H9 (cell line): ENCODE data around the gene CDKAL1. TPM values are rescaled to one million over a fixed set of nuclear protein-coding genes. Genes with fewer than 3 reads are reported as not detected.

Experiments used
- DNase-seq: peaks from one replicate; pipeline ENCODE4 v3.0.0-alpha.2; 2017
- H2AFZ ChIP-seq: one replicate; pipeline ENCODE4 v1.6.1; 2013; ENCODE audit warnings: mild to moderate bottlenecking, low read length, control low read depth, moderate library complexity
- H2AK5ac ChIP-seq: 2 replicates; pipeline ENCODE4 v1.6.1; 2013; ENCODE audit warnings: low read length, control low read depth, mixed read lengths; ENCODE audit not compliant: insufficient read length
- H2BK120ac ChIP-seq: one replicate; pipeline ENCODE4 v1.6.1; 2013; ENCODE audit warnings: low read depth, mild to moderate bottlenecking, low read length, control low read depth, inconsistent platforms; ENCODE audit not compliant: poor library complexity, severe bottlenecking
- H2BK12ac ChIP-seq: 2 replicates; pipeline ENCODE4 v1.6.1; 2013; ENCODE audit warnings: low read length, control low read depth, mixed read lengths, low read depth; ENCODE audit not compliant: insufficient read length
- H2BK15ac ChIP-seq: 2 replicates; pipeline ENCODE4 v1.6.1; 2013; ENCODE audit warnings: low read depth, low read length, control low read depth
- H2BK20ac ChIP-seq: one replicate; pipeline ENCODE4 v1.6.1; 2013; ENCODE audit warnings: low read depth, mild to moderate bottlenecking, low read length, control low read depth, inconsistent platforms; ENCODE audit not compliant: poor library complexity, severe bottlenecking
- H2BK5ac ChIP-seq: 2 replicates; pipeline ENCODE4 v1.6.1; 2013; ENCODE audit warnings: low read length, control low read depth, mixed read lengths; ENCODE audit not compliant: insufficient read length
- H3K14ac ChIP-seq: 2 replicates; pipeline ENCODE4 v1.6.1; 2013; ENCODE audit warnings: low read length, control low read depth; ENCODE audit not compliant: insufficient read depth
- H3K18ac ChIP-seq: 2 replicates; pipeline ENCODE4 v1.6.1; 2013; ENCODE audit warnings: low read depth, mild to moderate bottlenecking, mixed read lengths, low read length, control low read depth; ENCODE audit not compliant: insufficient read length
- H3K23ac ChIP-seq: 2 replicates; pipeline ENCODE4 v1.6.1; 2013; ENCODE audit warnings: low read length, control low read depth, mixed read lengths, low read depth; ENCODE audit not compliant: insufficient read length
- H3K23me2 ChIP-seq: 2 replicates; pipeline ENCODE4 v1.6.1; 2013; ENCODE audit warnings: low read depth, mild to moderate bottlenecking, mixed read lengths, low read length, control low read depth; ENCODE audit not compliant: insufficient read length, poor library complexity, severe bottlenecking
- H3K27ac ChIP-seq: 2 replicates; pipeline ENCODE4 v1.5.1; 2013; ENCODE audit warnings: low read length, control low read depth, mixed read lengths, low read depth; ENCODE audit not compliant: insufficient read length
- H3K27me3 ChIP-seq: 2 replicates; pipeline ENCODE4 v1.6.1; 2013; ENCODE audit warnings: low read length, control low read depth, inconsistent platforms; ENCODE audit not compliant: insufficient read depth
- H3K4ac ChIP-seq: 2 replicates; pipeline ENCODE4 v1.6.1; 2013; ENCODE audit warnings: low read depth, mild to moderate bottlenecking, control low read depth, inconsistent platforms, low read length, moderate library complexity
- H3K4me1 ChIP-seq: 2 replicates; pipeline ENCODE4 v1.6.1; 2013; ENCODE audit warnings: low read length, control low read depth, inconsistent platforms; ENCODE audit not compliant: insufficient read depth
- H3K4me2 ChIP-seq: 2 replicates; pipeline ENCODE4 v1.6.1; 2013; ENCODE audit warnings: low read length, control low read depth, mixed read lengths; ENCODE audit not compliant: insufficient read length, insufficient read depth
- H3K56ac ChIP-seq: 2 replicates; pipeline ENCODE4 v1.6.1; 2013; ENCODE audit warnings: low read depth, mild to moderate bottlenecking, mixed read lengths, low read length, control low read depth; ENCODE audit not compliant: insufficient read length
- H3K79me1 ChIP-seq: 2 replicates; pipeline ENCODE4 v1.6.1; 2013; ENCODE audit warnings: low read depth, mild to moderate bottlenecking, moderate library complexity, low read length, control low read depth, inconsistent platforms; ENCODE audit not compliant: insufficient read depth, poor library complexity, severe bottlenecking
- H3K79me2 ChIP-seq: 2 replicates; pipeline ENCODE4 v1.6.1; 2013; ENCODE audit warnings: low read length, control low read depth, inconsistent platforms; ENCODE audit not compliant: insufficient read depth
- H3K9ac ChIP-seq: 2 replicates; pipeline ENCODE4 v1.6.1; 2013; ENCODE audit warnings: low read length, control low read depth, mixed read lengths; ENCODE audit not compliant: insufficient read length; ENCODE audit errors: extremely low read depth
- H3K9me3 ChIP-seq: one replicate; pipeline ENCODE4 v1.6.1; 2013; ENCODE audit warnings: low read depth, low read length, inconsistent platforms; ENCODE audit not compliant: control insufficient read depth
- H3T11ph ChIP-seq: one replicate; pipeline ENCODE4 v1.6.1; 2013; ENCODE audit warnings: mild to moderate bottlenecking, low read length, control low read depth, inconsistent platforms
- H4K20me1 ChIP-seq: one replicate; pipeline ENCODE4 v1.6.1; 2013; ENCODE audit not compliant: control insufficient read depth, insufficient read length, insufficient read depth
- H4K5ac ChIP-seq: 2 replicates; pipeline ENCODE4 v1.6.1; 2013; ENCODE audit warnings: low read depth, mild to moderate bottlenecking, mixed read lengths, low read length, control low read depth; ENCODE audit not compliant: insufficient read length
- H4K8ac ChIP-seq: replicated peaks from 2 replicates; pipeline ENCODE4 v1.6.1; 2013; ENCODE audit warnings: low read length, control low read depth, mixed read lengths, low read depth; ENCODE audit not compliant: insufficient read length
- H4K91ac ChIP-seq: 2 replicates; pipeline ENCODE4 v1.6.1; 2013; ENCODE audit warnings: low read depth, mild to moderate bottlenecking, moderate library complexity, mixed read lengths, low read length, control low read depth; ENCODE audit not compliant: insufficient read length
- H3K27ac Mint-ChIP-seq, 3 experiments: 2 replicates in 2 of 3; 3 replicates in 1 of 3; pipeline ENCODE4 v1.8.0; 2020 to 2021; ENCODE audit warnings: mixed read lengths in 3 of 3, mild to moderate bottlenecking in 1 of 3, moderate library complexity in 1 of 3
- H3K27me3 Mint-ChIP-seq: 2 replicates; pipeline ENCODE4 v1.8.0; 2021; ENCODE audit warnings: low read depth, mild to moderate bottlenecking, moderate library complexity, mixed read lengths
- H3K36me3 Mint-ChIP-seq, 3 experiments: 2 replicates in 2 of 3; 3 replicates in 1 of 3; pipeline ENCODE4 v1.8.0; 2020 to 2021; ENCODE audit warnings: low read depth in 3 of 3, mixed read lengths in 3 of 3; ENCODE audit not compliant: insufficient read depth in 1 of 3
- H3K4me1 Mint-ChIP-seq, 2 experiments: 2 replicates each; pipeline ENCODE4 v1.8.0; 2020; ENCODE audit warnings: mixed read lengths in 2 of 2
- H3K4me3 Mint-ChIP-seq, 2 experiments: 2 replicates in 1 of 2; 3 replicates in 1 of 2; pipeline ENCODE4 v1.8.0; 2020 to 2021; ENCODE audit warnings: mild to moderate bottlenecking in 2 of 2, mixed read lengths in 2 of 2, moderate library complexity in 1 of 2
- H3K9me3 Mint-ChIP-seq, 2 experiments: 2 replicates in 1 of 2; 3 replicates in 1 of 2; pipeline ENCODE4 v1.8.0; 2020; ENCODE audit warnings: mild to moderate bottlenecking in 2 of 2, mixed read lengths in 2 of 2, moderate library complexity in 1 of 2
- CTCF ChIP-seq: fragments of 200-600 bp; sonication (generic); conservative IDR thresholded peaks from 3 replicates; pipeline ENCODE4 v1.8.0; 2021; ENCODE audit warnings: antibody characterized with exemption, mild to moderate bottlenecking
- total RNA-seq: library from RNA; stranded (reverse); gene quantifications from 2 replicates; pipeline ENCODE4 v1.2.1, GENCODE V29; 2021

CDKAL1 gene
- total RNA-seq, 1 experiment from 2014 or later, result 23.0 TPM

GRCh38 chr6:20571261-20571660, 37.0 kb downstream of the CDKAL1 start:
- H3K4me1 ChIP-seq, result peaks cover 2% of the 10 kb centered on the region; the same call in 1 of the 2 replicates
- H3K56ac ChIP-seq, result no peak overlapping the region
- no peak overlapping the region for H2BK5ac ChIP-seq
- peaks cover 1 to 8% (median 3%) of the 10 kb centered on the region in 3 experiments; a peak in 3 of 7 replicates for H3K36me3 Mint-ChIP-seq
- no peak overlapping the region for H2BK120ac ChIP-seq
- no peaks in the 10 kb centered on the region for H4K20me1 ChIP-seq
- no peaks in the 10 kb centered on the region for H3K79me2 ChIP-seq
- H4K5ac ChIP-seq, result no peak overlapping the region
- peaks cover 15 to 24% of the 10 kb centered on the region in 2 experiments for H3K4me1 Mint-ChIP-seq
- no peak overlapping the region for H2BK12ac ChIP-seq
- no peak overlapping the region for H4K8ac ChIP-seq
- no peak overlapping the region for H2BK15ac ChIP-seq
- no peaks in the 10 kb centered on the region for H3K27me3 ChIP-seq
- no peak overlapping the region for H2BK20ac ChIP-seq
- no peak overlapping the region for H3K4me2 ChIP-seq
- H3K4ac ChIP-seq, result no peak overlapping the region
- no peak overlapping the region for H3K4me3 Mint-ChIP-seq
- H3K79me1 ChIP-seq, result no peaks in the 10 kb centered on the region
- no peak overlapping the region for H3T11ph ChIP-seq
- no peaks in the 10 kb centered on the region for H3K27me3 Mint-ChIP-seq
- H2AFZ ChIP-seq, result no peak overlapping the region
- H3K9ac ChIP-seq, result no peak overlapping the region
- DNase-seq, result no peak
- H3K27ac ChIP-seq, result no peak overlapping the region
- no peaks in the 10 kb centered on the region; a peak in 1 of 5 replicates for H3K9me3 Mint-ChIP-seq
- no peak overlapping the region for H3K18ac ChIP-seq
- H3K14ac ChIP-seq, result no peak overlapping the region
- H3K23me2 ChIP-seq, result no peaks in the 10 kb centered on the region
- no peaks in the 10 kb centered on the region for H3K9me3 ChIP-seq
- H2AK5ac ChIP-seq, result no peak overlapping the region
- no peak for TF ChIP-seq CTCF
- H4K91ac ChIP-seq, result no peak overlapping the region
- no peak overlapping the region; a peak in 1 of 7 replicates for H3K27ac Mint-ChIP-seq
- no peak overlapping the region for H3K23ac ChIP-seq
